ENCODE measurements around the gene CSNK2A1. TPM values are rescaled to one million over a fixed set of nuclear protein-coding genes. Genes with fewer than 3 reads are reported as not detected.

Gene CSNK2A1
- total RNA-seq, 5 donors from 2014 or later (not counting 1 experiment from before 2014, with no cell fraction given): 73.7 to 84.4 (median 77.4) TPM

DNA sequence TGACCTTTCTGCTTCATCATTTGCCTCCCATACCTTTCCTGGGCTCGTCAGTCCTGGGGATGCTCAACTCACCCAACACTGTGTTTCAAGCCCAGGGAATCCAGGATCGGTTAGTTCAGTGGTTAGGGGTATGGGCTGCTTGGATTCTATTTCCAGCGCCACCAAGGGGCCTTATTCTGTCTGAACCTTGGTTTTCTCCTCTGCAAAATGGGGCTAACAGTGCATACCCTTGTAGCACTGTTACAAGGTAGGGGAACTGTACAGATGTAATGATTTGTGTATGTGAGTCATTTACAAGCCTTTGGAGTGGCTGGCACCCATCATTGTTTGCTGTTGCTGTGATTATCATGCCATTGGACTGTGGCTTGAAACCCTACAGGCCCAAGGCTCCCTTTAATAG is 14.5 kb upstream of the CSNK2A1 start:
- H3K36me3 ChIP-seq (ENCODE audit: control insufficient read depth in 2 of 2, extremely low read depth in 1 of 2, insufficient read depth in 1 of 2, low read length in 1 of 2): no peaks in the 10 kb centered on the region
- ATAC-seq (replicated peaks in 1 of 4): no peak
- no peaks in the 10 kb centered on the region for H3K9me3 Mint-ChIP-seq
- no peaks in the 10 kb centered on the region for H3K36me3 Mint-ChIP-seq
- H3K27ac Mint-ChIP-seq: no peak overlapping the region
- CTCF ChIA-PET: no interaction called here
- no peak for DNase-seq
- POLR2A ChIA-PET: no interaction called here
- H3K27me3 ChIP-seq (replicated peaks in 1 of 2; ENCODE audit: control insufficient read depth in 2 of 2, extremely low read depth in 1 of 2, insufficient read depth in 2 of 2, low read length in 1 of 2): peaks cover 0 to 24% of the 10 kb centered on the region in 2 experiments
- H3K4me1 Mint-ChIP-seq: peaks cover 0 to 6% (median 0%) of the 10 kb centered on the region in 3 donors
- no peak overlapping the region for H3K4me3 ChIP-seq (ENCODE audit: control insufficient read depth in 1 of 2, extremely low read depth in 1 of 2, low read length in 1 of 2)
- H3K4me3 Mint-ChIP-seq: no peak overlapping the region
- no peaks in the 10 kb centered on the region for H3K4me1 ChIP-seq (ENCODE audit: control insufficient read depth in 1 of 2, extremely low read depth in 1 of 2, insufficient read depth in 2 of 2, low read length in 2 of 2)
- H3K9me3 ChIP-seq: no peaks in the 10 kb centered on the region
- WGBS (ENCODE audit: insufficient coverage): 100% methylated on average over 1 of the region's 3 CpGs
- H3K27ac ChIP-seq (ENCODE audit: low read length): no peak overlapping the region
- H3K27me3 Mint-ChIP-seq: peaks cover 25 to 37% of the 10 kb centered on the region in 2 donors

DNA sequence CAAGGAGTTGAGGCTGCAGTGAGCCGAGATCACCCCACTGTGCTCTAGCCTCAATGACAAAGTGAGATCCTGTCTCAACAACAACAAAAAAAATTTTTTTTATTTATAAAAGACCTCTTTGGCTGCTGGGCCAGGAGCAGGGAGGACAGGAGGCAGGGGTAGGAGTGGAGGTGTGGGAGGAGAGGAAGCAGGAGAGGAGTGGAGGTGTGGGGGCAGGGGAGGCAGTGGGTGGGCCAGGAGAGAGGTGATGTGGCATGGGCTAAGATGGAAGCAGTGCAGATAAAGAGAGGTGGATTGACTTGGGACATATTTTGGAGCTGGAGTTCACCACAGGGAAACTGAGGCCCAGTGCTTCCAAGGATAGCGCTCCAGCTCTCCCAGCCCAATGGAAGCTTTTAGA is 13.4 kb upstream of the CSNK2A1 start:
- ChIA-PET CTCF (no interaction called here), POLR2A (no interaction called here)

DNA sequence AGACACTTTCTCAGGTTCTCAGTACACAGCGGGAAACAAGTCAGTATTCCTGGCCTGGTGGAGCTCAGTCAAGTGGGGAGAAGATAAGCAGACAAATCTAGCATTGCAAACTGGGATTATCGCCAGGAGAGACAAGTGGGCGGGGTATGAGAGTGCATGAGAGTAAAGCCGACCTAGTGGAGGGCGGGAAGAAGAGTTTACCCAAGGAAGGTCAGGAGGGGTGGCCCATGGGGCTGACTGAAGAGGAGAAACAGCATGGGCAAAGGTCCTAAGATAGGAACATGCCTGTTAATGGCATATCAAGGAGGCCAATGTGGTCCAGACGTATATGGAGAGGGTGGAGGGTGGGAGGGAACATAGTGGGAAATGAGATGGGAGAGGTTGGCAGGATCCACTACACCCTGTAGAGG is 12.4 kb upstream of the CSNK2A1 start:
- H3K4me3 ChIP-seq (ENCODE audit: control insufficient read depth in 1 of 2, extremely low read depth in 1 of 2, low read length in 1 of 2): no peak overlapping the region
- no peaks in the 10 kb centered on the region for H3K9me3 ChIP-seq
- Mint-ChIP-seq H3K4me1 (no peaks in the 10 kb centered on the region), H3K27ac (no peak overlapping the region), H3K4me3 (no peak overlapping the region), H3K9me3 (no peaks in the 10 kb centered on the region), H3K36me3 (no peaks in the 10 kb centered on the region), H3K27me3 (peaks cover 26 to 46% of the 10 kb centered on the region in 2 donors)
- ChIA-PET CTCF (no interaction called here), POLR2A (no interaction called here)
- 71% methylated on average over 6 of the region's 6 CpGs for WGBS (ENCODE audit: insufficient coverage)
- no peaks in the 10 kb centered on the region for H3K36me3 ChIP-seq (ENCODE audit: control insufficient read depth in 2 of 2, extremely low read depth in 1 of 2, insufficient read depth in 1 of 2, low read length in 1 of 2)
- H3K4me1 ChIP-seq (ENCODE audit: control insufficient read depth in 1 of 2, extremely low read depth in 1 of 2, insufficient read depth in 2 of 2, low read length in 2 of 2): no peaks in the 10 kb centered on the region
- H3K27ac ChIP-seq (ENCODE audit: low read length): no peak overlapping the region
- peaks cover 0 to 21% of the 10 kb centered on the region in 2 experiments for H3K27me3 ChIP-seq (replicated peaks in 1 of 2; ENCODE audit: control insufficient read depth in 2 of 2, extremely low read depth in 1 of 2, insufficient read depth in 2 of 2, low read length in 1 of 2)
- ATAC-seq (replicated peaks in 1 of 4) (no peak), DNase-seq (no peak)

More for the DNA sequence above, 13.4 kb upstream of the CSNK2A1 start:
- Mint-ChIP-seq H3K27me3 (peaks cover 29 to 42% of the 10 kb centered on the region in 2 donors), H3K36me3 (no peaks in the 10 kb centered on the region), H3K4me1 (peaks cover 0 to 6% (median 0%) of the 10 kb centered on the region in 3 donors), H3K27ac (no peak overlapping the region), H3K9me3 (no peaks in the 10 kb centered on the region), H3K4me3 (no peak overlapping the region)
- ATAC-seq (replicated peaks in 1 of 4) (no peak), DNase-seq (no peak)
- Histone ChIP-seq H3K27me3 (replicated peaks in 1 of 2; ENCODE audit: control insufficient read depth in 2 of 2, extremely low read depth in 1 of 2, insufficient read depth in 2 of 2, low read length in 1 of 2) (peaks cover 0 to 27% of the 10 kb centered on the region in 2 experiments), H3K36me3 (ENCODE audit: control insufficient read depth in 2 of 2, extremely low read depth in 1 of 2, insufficient read depth in 1 of 2, low read length in 1 of 2) (no peaks in the 10 kb centered on the region), H3K27ac (ENCODE audit: low read length) (no peak overlapping the region), H3K9me3 (no peaks in the 10 kb centered on the region), H3K4me3 (ENCODE audit: control insufficient read depth in 1 of 2, extremely low read depth in 1 of 2, low read length in 1 of 2) (no peak overlapping the region), H3K4me1 (ENCODE audit: control insufficient read depth in 1 of 2, extremely low read depth in 1 of 2, insufficient read depth in 2 of 2, low read length in 2 of 2) (no peaks in the 10 kb centered on the region)
- WGBS (ENCODE audit: insufficient coverage): no CpG with 5 or more reads among the region's 2 CpGs

DNA sequence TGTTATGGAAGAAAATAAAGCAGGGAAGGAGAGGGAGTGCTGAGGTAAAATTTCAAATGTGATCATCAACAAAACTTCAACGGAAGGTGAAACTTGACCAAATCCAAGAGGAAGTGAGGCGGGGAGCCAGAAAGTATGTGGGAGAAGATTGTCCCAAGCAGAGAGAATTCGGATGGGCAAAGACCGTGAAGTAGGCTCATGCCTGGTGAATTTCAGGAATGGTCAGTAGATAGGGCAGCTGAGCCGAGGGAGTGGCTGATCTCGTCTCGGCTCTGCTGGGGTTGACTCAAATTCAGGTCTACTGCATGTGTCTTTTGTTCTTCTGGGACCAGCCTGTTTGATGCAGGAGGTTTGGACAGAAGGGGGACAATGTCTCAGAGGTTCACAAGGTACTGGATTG is 7.0 kb upstream of the CSNK2A1 start:
- CTCF ChIA-PET: no interaction called here
- no peaks in the 10 kb centered on the region for H3K4me1 Mint-ChIP-seq
- ATAC-seq (replicated peaks in 1 of 4) (no peak), DNase-seq (no peak)
- no peaks in the 10 kb centered on the region for H3K4me1 ChIP-seq (ENCODE audit: control insufficient read depth in 1 of 2, extremely low read depth in 1 of 2, insufficient read depth in 2 of 2, low read length in 2 of 2)
- no peaks in the 10 kb centered on the region for H3K9me3 Mint-ChIP-seq
- H3K4me3 ChIP-seq (ENCODE audit: control insufficient read depth in 1 of 2, extremely low read depth in 1 of 2, low read length in 1 of 2): no peak overlapping the region
- H3K27ac ChIP-seq (ENCODE audit: low read length): no peak overlapping the region
- no peaks in the 10 kb centered on the region for H3K36me3 ChIP-seq (ENCODE audit: control insufficient read depth in 2 of 2, extremely low read depth in 1 of 2, insufficient read depth in 1 of 2, low read length in 1 of 2)
- WGBS (ENCODE audit: insufficient coverage): 85% methylated on average over 7 of the region's 7 CpGs
- POLR2A ChIA-PET: no interaction called here
- H3K27me3 Mint-ChIP-seq: peaks cover 29 to 52% of the 10 kb centered on the region in 2 donors
- no peak overlapping the region for H3K4me3 Mint-ChIP-seq
- peaks cover 0 to 10% of the 10 kb centered on the region in 2 experiments for H3K27me3 ChIP-seq (replicated peaks in 1 of 2; ENCODE audit: control insufficient read depth in 2 of 2, extremely low read depth in 1 of 2, insufficient read depth in 2 of 2, low read length in 1 of 2)
- H3K9me3 ChIP-seq: no peaks in the 10 kb centered on the region
- H3K27ac Mint-ChIP-seq: no peak overlapping the region
- peaks cover 3% of the 10 kb centered on the region for H3K36me3 Mint-ChIP-seq

DNA sequence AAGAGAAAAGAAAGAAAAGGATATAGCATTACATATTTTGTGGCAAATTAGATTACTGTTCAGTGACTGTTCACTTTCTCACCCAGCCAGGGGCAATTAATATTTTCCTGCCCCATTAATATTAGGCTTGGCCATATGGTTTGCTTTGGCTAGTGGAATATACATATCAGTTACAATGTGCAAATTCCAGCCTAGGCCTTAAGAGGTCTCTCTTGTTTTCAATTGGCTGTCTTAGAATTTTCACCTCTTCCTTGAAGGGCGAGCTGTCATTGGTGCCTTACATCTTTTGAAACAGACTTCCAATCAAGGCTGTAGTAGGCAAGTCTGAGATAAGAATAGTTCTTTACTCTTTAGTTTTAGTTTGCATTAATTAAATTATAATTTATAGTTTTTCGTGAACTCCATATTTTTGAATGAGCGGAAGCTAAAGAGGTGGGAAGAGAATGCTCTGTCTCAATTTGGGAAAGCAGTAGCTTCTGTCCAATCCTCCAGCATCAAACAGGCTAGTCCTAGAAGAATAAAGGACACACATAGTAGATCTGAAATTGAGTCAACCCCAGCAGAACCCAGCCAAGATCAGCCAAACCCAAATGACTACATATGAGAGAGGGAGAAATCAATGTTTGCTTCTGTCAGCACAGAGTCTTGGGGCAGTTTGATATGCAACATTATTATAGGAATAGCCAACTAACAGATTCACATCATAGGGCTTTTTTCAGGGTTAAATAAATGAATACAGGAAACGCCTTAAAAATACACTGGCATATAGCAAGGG is 6.3 kb upstream of the CSNK2A1 start:
- no peak overlapping the region for H3K27ac ChIP-seq (ENCODE audit: low read length)
- ChIA-PET CTCF (no interaction called here), POLR2A (no interaction called here)
- no peak overlapping the region for H3K4me3 Mint-ChIP-seq
- ATAC-seq (replicated peaks in 1 of 4) (no peak), DNase-seq (no peak)
- H3K4me1 ChIP-seq (ENCODE audit: control insufficient read depth in 1 of 2, extremely low read depth in 1 of 2, insufficient read depth in 2 of 2, low read length in 2 of 2): no peaks in the 10 kb centered on the region
- H3K36me3 ChIP-seq (ENCODE audit: control insufficient read depth in 2 of 2, extremely low read depth in 1 of 2, insufficient read depth in 1 of 2, low read length in 1 of 2): no peaks in the 10 kb centered on the region
- no peak overlapping the region for H3K27ac Mint-ChIP-seq
- peaks cover 24 to 47% of the 10 kb centered on the region in 2 donors for H3K27me3 Mint-ChIP-seq
- no peaks in the 10 kb centered on the region for H3K4me1 Mint-ChIP-seq
- peaks cover 3% of the 10 kb centered on the region for H3K36me3 Mint-ChIP-seq
- no peaks in the 10 kb centered on the region for H3K9me3 Mint-ChIP-seq
- peaks cover 0 to 9% of the 10 kb centered on the region in 2 experiments for H3K27me3 ChIP-seq (replicated peaks in 1 of 2; ENCODE audit: control insufficient read depth in 2 of 2, extremely low read depth in 1 of 2, insufficient read depth in 2 of 2, low read length in 1 of 2)
- no peak overlapping the region for H3K4me3 ChIP-seq (ENCODE audit: control insufficient read depth in 1 of 2, extremely low read depth in 1 of 2, low read length in 1 of 2)
- H3K9me3 ChIP-seq: no peaks in the 10 kb centered on the region
- WGBS (ENCODE audit: insufficient coverage): 60% methylated on average over 1 of the region's 4 CpGs

DNA sequence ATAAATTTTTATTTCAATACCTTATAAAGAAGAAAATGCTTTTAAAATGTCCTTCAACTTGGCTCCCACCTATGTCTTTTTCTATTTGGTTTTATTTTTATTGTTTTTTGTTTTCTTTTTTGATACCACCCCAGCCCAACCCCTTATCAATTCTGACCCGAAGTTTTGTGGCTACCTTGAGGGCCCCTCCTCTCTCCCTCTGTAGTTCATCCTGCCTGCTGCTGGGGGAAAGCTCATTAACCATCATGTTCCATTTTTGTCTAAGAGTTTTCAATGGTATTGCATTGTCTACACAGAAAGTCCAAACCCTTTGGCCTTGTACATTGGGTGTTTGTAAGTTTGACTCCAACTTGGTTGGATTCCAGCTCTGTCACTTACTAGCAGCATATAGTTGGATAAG is 5.3 kb upstream of the CSNK2A1 start:
- H3K9me3 Mint-ChIP-seq: peaks cover 0 to 4% (median 0%) of the 10 kb centered on the region in 3 donors
- ChIA-PET CTCF (no interaction called here), POLR2A (no interaction called here)
- H3K36me3 Mint-ChIP-seq: peaks cover 3% of the 10 kb centered on the region
- peaks cover 20 to 43% of the 10 kb centered on the region in 2 donors for H3K27me3 Mint-ChIP-seq
- peaks cover 9 to 10% (median 9%) of the 10 kb centered on the region in 3 donors for H3K4me1 Mint-ChIP-seq
- WGBS (ENCODE audit: insufficient coverage): no CpG with 5 or more reads among the region's 1 CpG
- Histone ChIP-seq H3K4me1 (ENCODE audit: control insufficient read depth in 1 of 2, extremely low read depth in 1 of 2, insufficient read depth in 2 of 2, low read length in 2 of 2) (peaks cover 0 to 6% of the 10 kb centered on the region in 2 experiments), H3K27me3 (replicated peaks in 1 of 2; ENCODE audit: control insufficient read depth in 2 of 2, extremely low read depth in 1 of 2, insufficient read depth in 2 of 2, low read length in 1 of 2) (peaks cover 0 to 9% of the 10 kb centered on the region in 2 experiments), H3K36me3 (ENCODE audit: control insufficient read depth in 2 of 2, extremely low read depth in 1 of 2, insufficient read depth in 1 of 2, low read length in 1 of 2) (no peaks in the 10 kb centered on the region), H3K4me3 (ENCODE audit: control insufficient read depth in 1 of 2, extremely low read depth in 1 of 2, low read length in 1 of 2) (no peak overlapping the region), H3K27ac (ENCODE audit: low read length) (no peak overlapping the region), H3K9me3 (no peaks in the 10 kb centered on the region)
- no peak overlapping the region for H3K4me3 Mint-ChIP-seq
- no peak for DNase-seq
- ATAC-seq (replicated peaks in 1 of 4): no peak
- H3K27ac Mint-ChIP-seq: no peak overlapping the region
